HG03066 (cell line): ENCODE results near the gene FAM20C.
"Not testable (repeated sequence)": the region's sequence is repeated elsewhere in the genome, so short reads cannot be mapped to it uniquely, and the experiment has no call there.

Experiments used
- ATAC-seq: cut with Tn5 transposase; IDR thresholded peaks from one replicate; pipeline ENCODE4 v1.9.1; 2021; ENCODE audit warnings: low read depth; ENCODE audit not compliant: unreplicated experiment

Gene FAM20C

GRCh38 chr7:284762-285722 is 92.7 kb downstream of the FAM20C start:
- ATAC-seq: no peak

- ATAC-seq: no peak
These were observed 93.4 kb downstream of the FAM20C start for GRCh38 chr7:285731-286130.

GRCh38 chr7:286266-286665 is 93.9 kb downstream of the FAM20C start:
- ATAC-seq: no peak

- no peak for ATAC-seq
These were observed 96.3 kb downstream of the FAM20C start for GRCh38 chr7:288671-289101.

- ATAC-seq: no peak
These were observed 96.9 kb downstream of the FAM20C start for GRCh38 chr7:289209-289755.

- no peak for ATAC-seq
These were observed 97.6 kb downstream of the FAM20C start, which contains the start of gene FOXL3 for GRCh38 chr7:289756-290553. Gene FOXL3, plus strand, starts transcription at chr7:290170. Its CDS starts 0 bp downstream, at chr7:290170.

- ATAC-seq: no peak
These were observed 98.4 kb downstream of the FAM20C start for GRCh38 chr7:290554-291372.

GRCh38 chr7:291373-292092 is 99.2 kb downstream of the FAM20C start:
- ATAC-seq: no peak

- no peak for ATAC-seq
These were observed 99.9 kb downstream of the FAM20C start for GRCh38 chr7:292226-292625.

- ATAC-seq: no peak
These were observed 100.5 kb downstream of the FAM20C start for GRCh38 chr7:292826-293225.

GRCh38 chr7:293681-294439 is 101.5 kb downstream of the FAM20C start:
- no peak for ATAC-seq

- ATAC-seq: no peak
These were observed 102.2 kb downstream of the FAM20C start for GRCh38 chr7:294440-295154.

GRCh38 chr7:295155-296154 is 103.1 kb downstream of the FAM20C start:
- ATAC-seq: no peak

- ATAC-seq: no peak
These were observed 104.1 kb downstream of the FAM20C start for GRCh38 chr7:296373-296945.

- ATAC-seq: not testable (repeated sequence)
These were observed 104.8 kb downstream of the FAM20C start for GRCh38 chr7:297141-297540.

- ATAC-seq: no peak
These were observed 105.4 kb downstream of the FAM20C start for GRCh38 chr7:297611-298374.
